ENCODE data around the gene GFER. TPM values are rescaled to one million over a fixed set of nuclear protein-coding genes. Genes with fewer than 3 reads are reported as not detected.

The GFER gene
- total RNA-seq, 1 donor = 9.0 TPM

GRCh38 chr16:1976951-1977874, 6.8 kb upstream of the GFER start:
- H3K27me3 ChIP-seq (ENCODE audit: insufficient read depth, low read length) = peaks cover 30% of the 10 kb centered on the region
- peaks cover 11% of the 10 kb centered on the region for H3K4me1 ChIP-seq (ENCODE audit: insufficient read depth, low read length)
- no peaks in the 10 kb centered on the region for H3K9me3 ChIP-seq (ENCODE audit: low read depth, low read length)
- H3K4me3 ChIP-seq (ENCODE audit: low read length) = no peak overlapping the region

GRCh38 chr16:1977875-1978268, 6.1 kb upstream of the GFER start:
- Histone ChIP-seq H3K9me3 (ENCODE audit: low read depth, low read length) (no peaks in the 10 kb centered on the region), H3K4me1 (ENCODE audit: insufficient read depth, low read length) (peaks cover 5% of the 10 kb centered on the region), H3K4me3 (ENCODE audit: low read length) (no peak overlapping the region), H3K27me3 (ENCODE audit: insufficient read depth, low read length) (peaks cover 36% of the 10 kb centered on the region)

GRCh38 chr16:1978476-1979120, 5.4 kb upstream of the GFER start:
- H3K27me3 ChIP-seq (ENCODE audit: insufficient read depth, low read length) = peaks cover 39% of the 10 kb centered on the region
- H3K9me3 ChIP-seq (ENCODE audit: low read depth, low read length) = no peaks in the 10 kb centered on the region
- no peak overlapping the region for H3K4me3 ChIP-seq (ENCODE audit: low read length)
- peaks cover 8% of the 10 kb centered on the region for H3K4me1 ChIP-seq (ENCODE audit: insufficient read depth, low read length)

GRCh38 chr16:1979271-1980029, 4.5 kb upstream of the GFER start:
- no peaks in the 10 kb centered on the region for H3K9me3 ChIP-seq (ENCODE audit: low read depth, low read length)
- peaks cover 39% of the 10 kb centered on the region for H3K27me3 ChIP-seq (ENCODE audit: insufficient read depth, low read length)
- no peak overlapping the region for H3K4me3 ChIP-seq (ENCODE audit: low read length)
- peaks cover 10% of the 10 kb centered on the region for H3K4me1 ChIP-seq (ENCODE audit: insufficient read depth, low read length)

- Histone ChIP-seq H3K4me1 (ENCODE audit: insufficient read depth, low read length) (peaks cover 17% of the 10 kb centered on the region), H3K27me3 (ENCODE audit: insufficient read depth, low read length) (peaks cover 39% of the 10 kb centered on the region), H3K4me3 (ENCODE audit: low read length) (no peak overlapping the region), H3K9me3 (ENCODE audit: low read depth, low read length) (no peaks in the 10 kb centered on the region)
Measured at GRCh38 chr16:1980030-1980769, 3.8 kb upstream of the GFER start.

- H3K4me3 ChIP-seq (ENCODE audit: low read length) = no peak overlapping the region
- peaks cover 39% of the 10 kb centered on the region for H3K27me3 ChIP-seq (ENCODE audit: insufficient read depth, low read length)
- peaks cover 21% of the 10 kb centered on the region for H3K4me1 ChIP-seq (ENCODE audit: insufficient read depth, low read length)
- H3K9me3 ChIP-seq (ENCODE audit: low read depth, low read length) = no peaks in the 10 kb centered on the region
Measured at GRCh38 chr16:1980770-1981087, 3.3 kb upstream of the GFER start.

GRCh38 chr16:1981398-1981836, 2.6 kb upstream of the GFER start, which contains the start of gene NOXO1:
Gene NOXO1 (minus strand): TSS chr16:1981469. CDS start chr16:1981179, 290 bp downstream.
- Histone ChIP-seq H3K4me1 (ENCODE audit: insufficient read depth, low read length) (peaks cover 21% of the 10 kb centered on the region), H3K27me3 (ENCODE audit: insufficient read depth, low read length) (peaks cover 39% of the 10 kb centered on the region), H3K4me3 (ENCODE audit: low read length) (no peak within 1 kb of the TSS), H3K9me3 (ENCODE audit: low read depth, low read length) (no peaks in the 10 kb centered on the region)

- H3K9me3 ChIP-seq (ENCODE audit: low read depth, low read length) = no peaks in the 10 kb centered on the region
- H3K27me3 ChIP-seq (ENCODE audit: insufficient read depth, low read length) = peaks cover 39% of the 10 kb centered on the region
- no peak overlapping the region for H3K4me3 ChIP-seq (ENCODE audit: low read length)
- H3K4me1 ChIP-seq (ENCODE audit: insufficient read depth, low read length) = peaks cover 21% of the 10 kb centered on the region
Measured at GRCh38 chr16:1982013-1982433, 2.0 kb upstream of the GFER start.

- peaks cover 39% of the 10 kb centered on the region for H3K27me3 ChIP-seq (ENCODE audit: insufficient read depth, low read length)
- peak overlapping the region; percentile 56 for H3K4me3 ChIP-seq (ENCODE audit: low read length)
- H3K4me1 ChIP-seq (ENCODE audit: insufficient read depth, low read length) = peaks cover 21% of the 10 kb centered on the region
- no peaks in the 10 kb centered on the region for H3K9me3 ChIP-seq (ENCODE audit: low read depth, low read length)
Measured at GRCh38 chr16:1982991-1983543, 926 bp upstream of the GFER start.

- peak overlapping the region; percentile 56 for H3K4me3 ChIP-seq (ENCODE audit: low read length)
- H3K9me3 ChIP-seq (ENCODE audit: low read depth, low read length) = no peaks in the 10 kb centered on the region
- peaks cover 24% of the 10 kb centered on the region for H3K4me1 ChIP-seq (ENCODE audit: insufficient read depth, low read length)
- peaks cover 47% of the 10 kb centered on the region for H3K27me3 ChIP-seq (ENCODE audit: insufficient read depth, low read length)
Measured at GRCh38 chr16:1984347-1985225, 593 bp downstream of the GFER start.

GRCh38 chr16:1985466-1986150, 1.6 kb downstream of the GFER start:
- H3K27me3 ChIP-seq (ENCODE audit: insufficient read depth, low read length) = peaks cover 40% of the 10 kb centered on the region
- no peaks in the 10 kb centered on the region for H3K9me3 ChIP-seq (ENCODE audit: low read depth, low read length)
- H3K4me1 ChIP-seq (ENCODE audit: insufficient read depth, low read length) = peaks cover 29% of the 10 kb centered on the region
- H3K4me3 ChIP-seq (ENCODE audit: low read length) = no peak overlapping the region

- H3K4me3 ChIP-seq (ENCODE audit: low read length) = no peak overlapping the region
- peaks cover 42% of the 10 kb centered on the region for H3K4me1 ChIP-seq (ENCODE audit: insufficient read depth, low read length)
- H3K9me3 ChIP-seq (ENCODE audit: low read depth, low read length) = no peaks in the 10 kb centered on the region
- peaks cover 33% of the 10 kb centered on the region for H3K27me3 ChIP-seq (ENCODE audit: insufficient read depth, low read length)
Measured at GRCh38 chr16:1987198-1987597, 3.2 kb downstream of the GFER start.

Data from mononuclear cell (primary cell).